ENCODE measurements around the gene PTGDS.

- TF ChIP-seq REST (tag by site-specific recombination; IDR thresholded peaks at IDR 0.05), result peak; percentile 85
- no peak for TF ChIP-seq ZNF560 (tag by site-specific recombination; IDR thresholded peaks at IDR 0.05; ENCODE audit: borderline replicate concordance)
- no peak for TF ChIP-seq ZFP69B (tag by site-specific recombination; IDR thresholded peaks at IDR 0.05)
- TF ChIP-seq ZBTB21 (tag by site-specific recombination; IDR thresholded peaks at IDR 0.05), result no peak
- TF ChIP-seq OSR2 (tag by site-specific recombination; IDR thresholded peaks at IDR 0.05), result no peak
These were observed 15.6 kb downstream of the PTGDS start for GRCh38 chr9:136992819-136993369.

Measured in HEK293 (cell line).